Measurements from ENCODE around the gene SLC22A17. TPM values are rescaled to one million over a fixed set of nuclear protein-coding genes. Genes with fewer than 3 reads are reported as not detected.

Gene SLC22A17
- total and polyA plus RNA-seq, 10 of the 15 experiments (the other 5 are each of a cell fraction or from before 2014, with no cell fraction given) = not detected

GRCh38 chr14:23327947-23328744, 24.5 kb downstream of the SLC22A17 start:
- BruUV-seq (replicated peaks) = no TSS peak
- H4K20me1 ChIP-seq (ENCODE audit: control insufficient read depth, insufficient read depth) = no peaks in the 10 kb centered on the region
- FAIRE-seq (peak; percentile 93), ATAC-seq (peak; percentile 90), DNase-seq (ENCODE audit: low read depth, low spot score) (no peak)
- H3K4me1 ChIP-seq (ENCODE audit: control insufficient read depth, insufficient read depth, low read length) = peaks cover 1% of the 10 kb centered on the region; the same call in 1 of the 2 replicates
- SMC1A ChIA-PET (ENCODE audit: uncharacterized antibody, unreplicated experiment) = interaction anchor here (0.6 to 2.1 kb wide), 4 partner anchors 19 to 321 kb away, joined by 3 to 4 read pairs (median 4); no protein-coding TSS in a partner anchor
- H3K9ac ChIP-seq (ENCODE audit: control insufficient read depth, insufficient read depth, low read length) = no peak overlapping the region
- RAD21 ChIA-PET (ENCODE audit: unreplicated experiment) = interaction anchor here (1.1 to 2.1 kb wide), 3 partner anchors 18 to 60 kb away, joined by 3 to 10 read pairs (median 5); no protein-coding TSS in a partner anchor
- H3K9me3 ChIP-seq (replicated peaks; ENCODE audit: control insufficient read depth, insufficient read depth, low read length) = no peaks in the 10 kb centered on the region
- H2AFZ ChIP-seq (ENCODE audit: control insufficient read depth, low read depth, low read length) = no peak overlapping the region
- H3K27ac ChIP-seq (ENCODE audit: control insufficient read depth, insufficient read depth) = no peak overlapping the region
- POLR2A ChIA-PET = no interaction called here
- in situ Hi-C loops (cut with MboI) = no loop called here
- 42% methylated on average over 4 of the region's 4 CpGs for WGBS (ENCODE audit: insufficient coverage, insufficient replicate concordance, low lambda C conversion rate, missing lambda C conversion rate)
- no peak overlapping the region for H3K4me3 ChIP-seq
- intact Hi-C loops (cut with micrococcal nuclease; ENCODE audit: unreplicated experiment) = loop anchor here (1.0 to 2.0 kb wide), 2 partner anchors 52 to 63 kb away; no protein-coding TSS in a partner anchor
- peaks cover 5% of the 10 kb centered on the region for H3K79me2 ChIP-seq (ENCODE audit: control insufficient read depth, insufficient read depth, low read length)
- TF ChIP-seq RAD21 (IDR thresholded peaks at IDR 0.05; ENCODE audit: insufficient read depth, low read depth, low read length) = peak; percentile 77
- 0 out of 2 replicates have a peak, but pooled peaks have one; percentile 5 for TF ChIP-seq BACH1 (IDR thresholded peaks at IDR 0.05; ENCODE audit: borderline replicate concordance)
- peak; percentile 79 to 83 (median 82) for TF ChIP-seq CTCF (IDR thresholded peaks at IDR 0.05 in 2 of 3, conservative IDR thresholded peaks at IDR 0.05 in 1 of 3; ENCODE audit: control insufficient read depth in 2 of 3, extremely low read depth in 1 of 3, insufficient read depth in 1 of 3, low read depth in 3 of 3, low read length in 3 of 3)
- no peak for TF ChIP-seq HDAC2 (IDR thresholded peaks at IDR 0.05)
- no peak for TF ChIP-seq EED (IDR thresholded peaks at IDR 0.05; ENCODE audit: low read depth)
- TF ChIP-seq ATF7 (IDR thresholded peaks at IDR 0.05; ENCODE audit: low read depth) = no peak
- TF ChIP-seq SMC3 (IDR thresholded peaks at IDR 0.05; ENCODE audit: borderline replicate concordance, low read length) = peak; percentile 61; the same call in 1 of the 2 replicates
- no peaks in the 10 kb centered on the region for H3K27me3 ChIP-seq (replicated peaks in 1 of 2; ENCODE audit: control insufficient read depth in 2 of 2, insufficient read depth in 2 of 2, low read length in 1 of 2)
- CTCF ChIA-PET = interaction anchor here (0.7 to 3.1 kb wide), 10 partner anchors 29 to 235 kb away, joined by 3 to 34 read pairs (median 7); partner anchors contain the start of gene NGDN
- peaks cover 10 to 12% of the 10 kb centered on the region in 2 experiments for H3K36me3 ChIP-seq (ENCODE audit: control insufficient read depth in 2 of 2, insufficient read depth in 2 of 2, low read length in 1 of 2)
- H3K4me2 ChIP-seq (ENCODE audit: control insufficient read depth, insufficient read depth) = no peak overlapping the region
